ENCODE results near the gene F7. TPM values are rescaled to one million over a fixed set of nuclear protein-coding genes. Genes with fewer than 3 reads are reported as not detected.
A peak's percentile ranks its signal among the peaks of the same experiment; 100 is the strongest.
"Not testable (repeated sequence)": the region's sequence is repeated elsewhere in the genome, so short reads cannot be mapped to it uniquely, and the experiment has no call there.

F7 gene
- total RNA-seq, 1 donor from 2014 or later, result 3.0 TPM

DNA sequence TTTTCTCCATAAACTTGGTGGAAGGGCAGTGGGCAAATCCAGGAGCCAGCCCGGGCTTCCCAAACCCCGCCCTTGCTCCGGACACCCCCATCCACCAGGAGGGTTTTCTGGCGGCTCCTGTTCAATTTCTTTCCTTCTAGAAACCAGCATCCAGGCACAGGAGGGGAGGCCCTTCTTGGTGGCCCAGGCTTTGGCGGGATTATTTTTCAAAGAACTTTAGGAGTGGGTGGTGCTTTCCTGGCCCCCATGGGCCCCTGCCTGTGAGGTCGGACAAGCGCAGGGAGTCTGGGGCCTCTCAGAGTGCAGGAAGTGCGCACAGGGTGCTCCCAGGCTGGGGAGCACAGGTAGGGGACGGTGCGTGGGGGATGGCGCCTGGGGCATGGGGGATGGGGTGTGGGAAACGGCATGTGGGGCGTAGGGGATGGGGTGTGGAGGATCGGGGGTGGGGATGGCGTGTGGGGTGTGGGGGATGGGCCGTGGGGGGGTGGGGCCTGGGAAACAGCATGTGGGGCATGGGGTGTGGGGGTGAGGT, 396 bp downstream of the F7 start:
- H3K4me1 Mint-ChIP-seq (ENCODE audit: unreplicated experiment), result no peaks in the 10 kb centered on the region

DNA sequence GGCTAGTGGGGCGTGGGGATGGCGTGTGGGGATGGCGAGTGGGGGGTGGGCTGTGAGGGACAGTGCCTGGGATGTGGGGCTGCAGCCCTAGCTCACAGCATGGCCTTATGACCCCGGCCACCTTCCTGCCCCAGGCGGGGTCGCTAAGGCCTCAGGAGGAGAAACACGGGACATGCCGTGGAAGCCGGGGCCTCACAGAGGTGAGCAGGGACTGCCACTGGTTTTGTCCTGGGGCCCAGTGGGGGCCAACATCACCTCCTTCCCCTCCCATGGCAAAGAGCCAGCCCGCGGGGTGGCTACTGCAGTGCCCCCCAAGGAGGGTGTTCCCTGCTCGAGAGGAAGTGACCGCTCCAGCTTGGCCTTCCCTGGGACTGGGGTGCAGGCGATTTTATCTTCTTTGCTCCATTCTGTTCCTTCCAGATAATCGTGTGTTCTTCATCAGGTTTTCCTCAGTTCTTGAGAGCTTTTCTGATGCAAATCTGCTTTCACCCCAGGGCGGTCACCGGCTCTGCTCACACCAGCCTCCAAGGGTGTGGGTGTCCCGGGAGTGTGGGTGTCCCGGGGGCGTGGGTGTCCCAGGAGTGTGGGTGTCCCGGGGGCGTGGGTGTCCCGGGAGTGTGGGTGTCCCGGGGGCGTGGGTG, 1.2 kb downstream of the F7 start:
- Mint-ChIP-seq H3K27me3 (peaks cover 12% of the 10 kb centered on the region), H3K4me1 (ENCODE audit: unreplicated experiment) (no peaks in the 10 kb centered on the region), H3K4me3 (no peak overlapping the region), H3K36me3 (no peaks in the 10 kb centered on the region), H3K27ac (no peak overlapping the region), H3K9me3 (no peaks in the 10 kb centered on the region)
- no peak for DNase-seq (ENCODE audit: extremely low spot score, unreplicated experiment)
- TF ChIP-seq, protein P1, sequence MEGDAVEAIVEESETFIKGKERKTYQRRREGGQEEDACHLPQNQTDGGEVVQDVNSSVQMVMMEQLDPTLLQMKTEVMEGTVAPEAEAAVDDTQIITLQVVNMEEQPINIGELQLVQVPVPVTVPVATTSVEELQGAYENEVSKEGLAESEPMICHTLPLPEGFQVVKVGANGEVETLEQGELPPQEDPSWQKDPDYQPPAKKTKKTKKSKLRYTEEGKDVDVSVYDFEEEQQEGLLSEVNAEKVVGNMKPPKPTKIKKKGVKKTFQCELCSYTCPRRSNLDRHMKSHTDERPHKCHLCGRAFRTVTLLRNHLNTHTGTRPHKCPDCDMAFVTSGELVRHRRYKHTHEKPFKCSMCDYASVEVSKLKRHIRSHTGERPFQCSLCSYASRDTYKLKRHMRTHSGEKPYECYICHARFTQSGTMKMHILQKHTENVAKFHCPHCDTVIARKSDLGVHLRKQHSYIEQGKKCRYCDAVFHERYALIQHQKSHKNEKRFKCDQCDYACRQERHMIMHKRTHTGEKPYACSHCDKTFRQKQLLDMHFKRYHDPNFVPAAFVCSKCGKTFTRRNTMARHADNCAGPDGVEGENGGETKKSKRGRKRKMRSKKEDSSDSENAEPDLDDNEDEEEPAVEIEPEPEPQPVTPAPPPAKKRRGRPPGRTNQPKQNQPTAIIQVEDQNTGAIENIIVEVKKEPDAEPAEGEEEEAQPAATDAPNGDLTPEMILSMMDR (conservative IDR thresholded peaks at IDR 0.05), result no peak

More for the DNA sequence above, 396 bp downstream of the F7 start:
- Mint-ChIP-seq H3K9me3 (no peaks in the 10 kb centered on the region), H3K27me3 (peaks cover 12% of the 10 kb centered on the region), H3K36me3 (no peaks in the 10 kb centered on the region), H3K27ac (no peak overlapping the region), H3K4me3 (no peak overlapping the region)
- no peak for DNase-seq (ENCODE audit: extremely low spot score, unreplicated experiment)
- TF ChIP-seq, protein P1 (conservative IDR thresholded peaks at IDR 0.05), result no peak

DNA sequence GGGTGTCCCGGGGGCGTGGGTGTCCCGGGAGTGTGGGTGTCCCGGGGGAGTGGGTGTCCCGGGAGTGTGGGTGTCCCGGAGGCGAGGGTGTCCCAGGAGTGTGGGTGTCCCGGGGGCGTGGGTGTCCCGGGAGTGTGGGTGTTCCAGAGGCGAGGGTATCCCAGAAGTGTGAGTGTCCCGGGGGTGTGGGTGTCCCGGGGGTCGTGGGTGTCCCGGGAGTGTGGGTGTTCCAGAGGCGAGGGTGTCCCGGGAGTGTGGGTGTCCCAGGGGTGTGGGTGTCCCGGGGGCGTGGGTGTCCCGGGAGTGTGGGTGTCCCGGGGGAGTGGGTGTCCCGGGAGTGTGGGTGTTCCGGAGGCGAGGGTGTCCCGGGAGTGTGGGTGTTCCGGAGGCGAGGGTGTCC, 2.9 kb downstream of the F7 start:
- not testable (repeated sequence) for H3K27me3 Mint-ChIP-seq; H3K4me1 Mint-ChIP-seq (ENCODE audit: unreplicated experiment); H3K27ac Mint-ChIP-seq; H3K36me3 Mint-ChIP-seq; H3K4me3 Mint-ChIP-seq; H3K9me3 Mint-ChIP-seq; DNase-seq (ENCODE audit: extremely low spot score, unreplicated experiment)

DNA sequence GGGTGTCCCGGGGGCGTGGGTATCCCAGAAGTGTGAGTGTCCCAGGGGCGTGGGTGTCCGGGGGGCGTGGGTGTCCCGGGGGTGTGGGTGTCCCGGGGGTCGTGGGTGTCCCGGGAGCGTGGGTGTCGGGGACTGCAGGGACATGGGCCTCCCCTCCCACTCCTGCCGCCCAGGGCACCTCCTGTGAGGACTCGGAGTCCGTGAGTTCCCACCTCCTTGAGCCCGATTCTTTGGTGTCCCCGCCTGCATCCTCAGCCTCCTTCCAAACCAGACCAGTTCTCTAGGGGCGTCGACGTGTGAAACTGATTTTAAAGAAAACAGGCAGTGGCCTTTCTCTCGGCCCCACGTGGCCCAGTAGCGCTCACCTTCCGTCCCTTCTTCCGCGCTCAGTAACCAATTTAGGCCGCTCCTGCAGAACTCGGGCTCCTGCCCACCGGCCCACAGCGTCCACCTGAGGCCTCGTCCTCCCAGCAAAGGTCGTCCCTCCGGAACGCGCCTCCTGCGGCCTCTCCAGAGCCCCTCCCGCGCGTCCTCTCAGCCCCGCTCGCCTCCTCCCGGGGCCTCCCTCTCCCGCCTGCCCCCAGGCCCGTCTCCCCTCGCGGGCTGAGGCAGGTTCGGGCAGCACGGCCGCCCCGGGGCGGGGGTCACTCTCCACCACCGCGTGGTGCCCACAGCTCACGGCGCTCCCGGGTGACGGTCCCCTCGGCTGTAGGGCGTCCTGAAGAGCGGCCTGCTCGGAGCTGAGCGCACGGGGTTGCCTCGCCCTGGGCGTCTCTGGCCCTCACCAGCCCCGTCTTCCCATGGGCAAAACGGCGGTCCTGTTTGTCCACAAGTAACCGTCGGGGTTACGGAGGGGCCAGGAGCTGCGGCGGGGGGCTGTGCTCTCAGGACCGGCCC, 3.8 kb downstream of the F7 start:
- no peak overlapping the region for H3K27ac Mint-ChIP-seq
- H3K4me1 Mint-ChIP-seq (ENCODE audit: unreplicated experiment), result no peaks in the 10 kb centered on the region
- peaks cover 11% of the 10 kb centered on the region for H3K27me3 Mint-ChIP-seq
- TF ChIP-seq, protein P1 (conservative IDR thresholded peaks at IDR 0.05), result no peak
- no peaks in the 10 kb centered on the region for H3K36me3 Mint-ChIP-seq
- DNase-seq (ENCODE audit: extremely low spot score, unreplicated experiment), result no peak
- no peaks in the 10 kb centered on the region for H3K9me3 Mint-ChIP-seq
- peak overlapping the region; percentile 70 for H3K4me3 Mint-ChIP-seq

DNA sequence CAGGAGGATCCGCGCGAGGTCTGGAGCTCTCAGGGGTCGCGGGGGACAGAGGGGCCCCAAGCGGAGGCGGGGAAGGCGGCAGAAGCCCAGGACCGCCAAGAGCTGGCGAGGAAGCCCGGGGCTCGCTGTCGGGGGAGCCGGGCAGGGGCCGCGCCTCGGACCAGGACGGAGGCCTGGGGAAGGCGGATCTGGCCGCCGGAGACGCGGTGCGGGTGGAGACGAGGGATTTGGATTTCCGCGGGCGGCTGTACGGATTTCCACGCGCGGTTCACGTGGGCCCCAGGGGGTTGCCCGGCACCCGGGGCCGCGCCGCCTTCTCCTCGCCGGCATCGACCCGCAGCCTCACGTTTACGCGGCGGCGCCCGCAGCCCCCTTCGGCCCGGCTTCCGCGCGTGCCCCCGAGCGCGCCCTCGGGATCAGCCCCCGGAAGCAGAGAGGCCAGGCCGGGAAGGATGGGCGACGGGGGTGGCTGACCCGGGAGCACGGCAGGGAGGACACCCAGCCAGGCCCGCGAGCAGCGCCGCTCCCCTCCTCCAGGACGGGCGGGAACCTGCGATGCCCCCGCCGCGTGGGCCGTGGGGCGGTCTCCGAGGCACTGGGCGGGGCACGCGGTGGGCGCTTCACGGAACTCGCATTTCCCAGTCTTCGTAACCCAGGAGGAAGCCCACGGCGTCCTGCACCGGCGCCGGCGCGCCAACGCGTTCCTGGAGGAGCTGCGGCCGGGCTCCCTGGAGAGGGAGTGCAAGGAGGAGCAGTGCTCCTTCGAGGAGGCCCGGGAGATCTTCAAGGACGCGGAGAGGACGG, 4.7 kb downstream of the F7 start:
- TF ChIP-seq, protein P1 (conservative IDR thresholded peaks at IDR 0.05), result no peak
- no peak overlapping the region for H3K27ac Mint-ChIP-seq
- no peak for DNase-seq (ENCODE audit: extremely low spot score, unreplicated experiment)
- peaks cover 10% of the 10 kb centered on the region for H3K27me3 Mint-ChIP-seq
- no peaks in the 10 kb centered on the region for H3K9me3 Mint-ChIP-seq
- no peak overlapping the region for H3K4me3 Mint-ChIP-seq
- H3K4me1 Mint-ChIP-seq (ENCODE audit: unreplicated experiment), result no peaks in the 10 kb centered on the region
- no peaks in the 10 kb centered on the region for H3K36me3 Mint-ChIP-seq

Data from type B pancreatic cell (in vitro differentiated cells).